Neuronal stem cell (in vitro differentiated cells): ENCODE measurements around the gene RBM22.

Experiments used
- DNase-seq: peaks from one replicate; pipeline ENCODE4 v3.0.0-alpha.2; 2013; ENCODE audit warnings: low spot score
- H2AFZ ChIP-seq: one replicate; pipeline ENCODE4 v1.6.1; 2013; ENCODE audit warnings: mild to moderate bottlenecking, low read length, inconsistent platforms
- H2AK5ac ChIP-seq: 2 replicates; pipeline ENCODE4 v1.6.1; 2013; ENCODE audit warnings: low read depth, mild to moderate bottlenecking, inconsistent platforms, low read length, moderate library complexity, mixed read lengths
- H2BK120ac ChIP-seq: 2 replicates; pipeline ENCODE4 v1.6.1; 2013; ENCODE audit warnings: low read depth, mild to moderate bottlenecking, inconsistent platforms, low read length, moderate library complexity, mixed read lengths
- H2BK12ac ChIP-seq: one replicate; pipeline ENCODE4 v1.6.1; 2013; ENCODE audit warnings: low read length, inconsistent platforms
- H2BK15ac ChIP-seq: 2 replicates; pipeline ENCODE4 v1.6.1; 2013; ENCODE audit warnings: mild to moderate bottlenecking, low read length, inconsistent platforms, mixed read lengths
- H2BK5ac ChIP-seq: one replicate; pipeline ENCODE4 v1.6.1; 2013; ENCODE audit warnings: inconsistent platforms, mild to moderate bottlenecking, low read length, moderate library complexity
- H3K14ac ChIP-seq: one replicate; pipeline ENCODE4 v1.6.1; 2013; ENCODE audit warnings: low read length, inconsistent platforms
- H3K18ac ChIP-seq: 2 replicates; pipeline ENCODE4 v1.6.1; 2013; ENCODE audit warnings: low read length, inconsistent platforms
- H3K23ac ChIP-seq: 2 replicates; pipeline ENCODE4 v1.6.1; 2013; ENCODE audit warnings: low read depth, mild to moderate bottlenecking, mixed read lengths, low read length, inconsistent platforms; ENCODE audit not compliant: poor library complexity
- H3K27ac ChIP-seq: replicated peaks from 3 replicates; pipeline ENCODE4 v1.5.1; 2013; ENCODE audit warnings: low read length, inconsistent platforms
- H3K27me3 ChIP-seq, 3 experiments: 2 replicates each; pipeline ENCODE4 v1.6.1; 2013; ENCODE audit warnings: low read length in 3 of 3, mild to moderate bottlenecking in 2 of 3, inconsistent platforms in 1 of 3, low read depth in 1 of 3, mixed read lengths in 1 of 3, moderate library complexity in 1 of 3; ENCODE audit not compliant: control insufficient read depth in 3 of 3, insufficient read depth in 3 of 3
- H3K36me3 ChIP-seq, 2 donors: replicated peaks in 1 of 2; 2 replicates each; pipeline ENCODE4 v1.6.1; 2013; ENCODE audit warnings: low read length in 2 of 2; ENCODE audit not compliant: control insufficient read depth in 2 of 2, insufficient read depth in 2 of 2
- H3K4ac ChIP-seq: 2 replicates; pipeline ENCODE4 v1.6.1; 2013; ENCODE audit warnings: inconsistent platforms, mild to moderate bottlenecking, low read length, moderate library complexity
- H3K4me1 ChIP-seq, 2 donors: 1 replicate in 1 of 2; 2 replicates in 1 of 2; pipeline ENCODE4 v1.6.1; 2013; ENCODE audit warnings: low read length in 2 of 2, low read depth in 1 of 2; ENCODE audit not compliant: control insufficient read depth in 2 of 2, insufficient read depth in 1 of 2
- H3K4me2 ChIP-seq: one replicate; pipeline ENCODE4 v1.6.1; 2013; ENCODE audit warnings: mild to moderate bottlenecking, low read length, inconsistent platforms; ENCODE audit not compliant: insufficient read depth, poor library complexity, severe bottlenecking
- H3K4me3 ChIP-seq, 2 donors: 2 replicates each; pipeline ENCODE4 v1.5.1; 2013; ENCODE audit warnings: low read length in 2 of 2, mild to moderate bottlenecking in 2 of 2, inconsistent platforms in 1 of 2, moderate library complexity in 1 of 2
- H3K79me1 ChIP-seq: one replicate; pipeline ENCODE4 v1.6.1; 2013; ENCODE audit warnings: low read depth, mild to moderate bottlenecking, inconsistent platforms, low read length, moderate library complexity
- H3K9ac ChIP-seq: one replicate; pipeline ENCODE4 v1.6.1; 2013; ENCODE audit warnings: mild to moderate bottlenecking, low read depth, low read length, inconsistent platforms; ENCODE audit not compliant: poor library complexity
- H3K9me3 ChIP-seq, 2 donors: replicated peaks in 1 of 2; 2 replicates each; pipeline versions ENCODE3 to v1.6.1; 2013; ENCODE audit warnings: low read length in 2 of 2, mild to moderate bottlenecking in 2 of 2, inconsistent platforms in 1 of 2, low read depth in 1 of 2, mixed read lengths in 1 of 2, moderate library complexity in 1 of 2; ENCODE audit not compliant: control insufficient read depth in 2 of 2, insufficient read depth in 1 of 2
- H4K8ac ChIP-seq: one replicate; pipeline ENCODE4 v1.6.1; 2013; ENCODE audit warnings: low read depth, mild to moderate bottlenecking, inconsistent platforms, low read length, moderate library complexity
- H4K91ac ChIP-seq: one replicate; pipeline ENCODE4 v1.6.1; 2013; ENCODE audit warnings: low read length, low read depth, mild to moderate bottlenecking, inconsistent platforms; ENCODE audit not compliant: poor library complexity
- WGBS, 2 donors: extraction: QIAGEN DNeasy Blood & Tissue Kit; methylation state at CpG; one replicate each; pipeline ENCODE4 v1.1.7; 2013; ENCODE audit warnings: missing lambda C conversion rate in 2 of 2, mixed read lengths in 1 of 2; ENCODE audit not compliant: insufficient read length in 2 of 2, insufficient replicate concordance in 1 of 2; ENCODE audit errors: extremely low coverage in 2 of 2; 5-methylcytosine and 5-hydroxymethylcytosine counted together

Gene RBM22

GRCh38 chr5:150642991-150643710 is 57.7 kb downstream of the RBM22 start:
- no peak overlapping the region for H2BK15ac ChIP-seq
- H3K9me3 ChIP-seq, result no peaks in the 10 kb centered on the region
- H4K8ac ChIP-seq, result no peak overlapping the region
- no peak overlapping the region for H3K27ac ChIP-seq
- H2BK12ac ChIP-seq, result no peak overlapping the region
- H3K9ac ChIP-seq, result no peak overlapping the region
- H3K27me3 ChIP-seq, result peaks cover 0 to 16% (median 0%) of the 10 kb centered on the region in 3 experiments
- no peak overlapping the region for H3K23ac ChIP-seq
- H3K14ac ChIP-seq, result no peak overlapping the region
- no peak overlapping the region for H4K91ac ChIP-seq
- no peak overlapping the region for H2BK5ac ChIP-seq
- no CpG with 5 or more reads among the region's 12 CpGs for WGBS, 2 donors
- no peak overlapping the region for H2BK120ac ChIP-seq
- DNase-seq, result no peak
- H2AK5ac ChIP-seq, result peak overlapping the region; percentile 54
- H3K36me3 ChIP-seq, result no peaks in the 10 kb centered on the region
- H3K4me3 ChIP-seq, result no peak overlapping the region
- H2AFZ ChIP-seq, result peak overlapping the region; percentile 58
- peaks cover 29 to 52% of the 10 kb centered on the region in 2 donors for H3K4me1 ChIP-seq
- H3K79me1 ChIP-seq, result no peaks in the 10 kb centered on the region
- no peak overlapping the region for H3K4ac ChIP-seq
- H3K18ac ChIP-seq, result peak overlapping the region; percentile 66
- H3K4me2 ChIP-seq, result no peak overlapping the region

GRCh38 chr5:150642567-150642927 is 58.3 kb downstream of the RBM22 start:
- no peak overlapping the region for H4K91ac ChIP-seq
- H3K14ac ChIP-seq, result no peak overlapping the region
- no peaks in the 10 kb centered on the region for H3K9me3 ChIP-seq
- no peak overlapping the region for H2BK12ac ChIP-seq
- H3K36me3 ChIP-seq, result no peaks in the 10 kb centered on the region
- H3K4ac ChIP-seq, result no peak overlapping the region
- H3K79me1 ChIP-seq, result no peaks in the 10 kb centered on the region
- H3K4me3 ChIP-seq, result no peak overlapping the region
- WGBS, 2 donors, result no CpG with 5 or more reads among the region's 5 CpGs
- peak overlapping the region; percentile 54 for H2AK5ac ChIP-seq
- H2BK120ac ChIP-seq, result no peak overlapping the region
- no peak overlapping the region for H2BK5ac ChIP-seq
- H3K18ac ChIP-seq, result peak overlapping the region; percentile 66
- H3K27me3 ChIP-seq, result peaks cover 0 to 18% (median 0%) of the 10 kb centered on the region in 3 experiments
- H3K23ac ChIP-seq, result no peak overlapping the region
- peak overlapping the region; percentile 58 for H2AFZ ChIP-seq
- no peak overlapping the region for H4K8ac ChIP-seq
- H2BK15ac ChIP-seq, result no peak overlapping the region
- no peak overlapping the region for H3K9ac ChIP-seq
- H3K4me1 ChIP-seq, result peaks cover 32 to 48% of the 10 kb centered on the region in 2 donors
- H3K4me2 ChIP-seq, result no peak overlapping the region
- H3K27ac ChIP-seq, result no peak overlapping the region
- no peak for DNase-seq

DNA sequence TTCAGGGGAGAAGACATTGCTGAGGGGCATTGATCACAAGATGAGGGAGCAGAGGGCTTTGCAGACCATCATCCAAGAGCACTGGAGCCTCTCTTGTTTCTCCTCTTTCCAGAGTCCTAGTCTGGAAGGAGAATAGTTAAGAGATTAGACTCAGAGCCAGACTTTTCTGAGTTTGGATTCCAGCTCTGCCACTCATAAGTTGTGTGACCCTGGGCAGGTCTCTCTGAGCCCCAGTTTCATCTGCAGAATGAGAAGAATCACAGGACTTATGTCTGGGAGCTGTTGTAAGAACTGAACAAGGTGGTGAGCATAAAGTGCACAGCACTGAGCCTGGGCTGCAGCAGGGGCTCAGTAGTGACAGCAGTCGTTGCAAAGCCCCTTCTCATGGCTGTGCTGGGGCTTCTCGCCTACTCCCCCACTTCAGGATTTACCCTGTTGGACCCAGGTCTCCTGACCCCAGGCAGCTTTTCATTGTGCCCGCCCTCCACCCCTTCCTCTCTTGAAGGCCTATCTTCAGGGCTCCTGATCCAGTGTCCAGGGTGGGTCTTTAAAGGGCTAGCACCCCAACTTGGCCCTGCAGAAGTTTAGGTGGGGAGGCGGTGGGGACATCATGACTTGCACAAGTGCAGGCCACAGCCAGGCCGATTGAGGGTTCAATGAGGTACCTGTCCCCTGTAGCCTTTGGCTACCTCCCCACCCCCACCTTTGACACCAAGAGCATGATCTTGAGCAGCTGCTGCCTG is 58.9 kb downstream of the RBM22 start:
- no peak for DNase-seq
- Histone ChIP-seq H3K9me3 (no peaks in the 10 kb centered on the region), H2BK5ac (no peak overlapping the region), H3K79me1 (no peaks in the 10 kb centered on the region), H2AFZ (peak overlapping the region; percentile 58), H3K14ac (no peak overlapping the region), H3K4me2 (no peak overlapping the region), H4K91ac (no peak overlapping the region), H2BK120ac (peak overlapping the region; percentile 69), H4K8ac (no peak overlapping the region), H2BK12ac (peak overlapping the region; percentile 4), H3K27ac (no peak overlapping the region), H3K9ac (no peak overlapping the region), H2BK15ac (no peak overlapping the region), H3K36me3 (no peaks in the 10 kb centered on the region), H3K27me3 (peaks cover 0 to 20% (median 0%) of the 10 kb centered on the region in 3 experiments), H3K23ac (no peak overlapping the region), H3K4me3 (no peak overlapping the region), H3K18ac (peak overlapping the region; percentile 66), H3K4ac (no peak overlapping the region), H2AK5ac (peak overlapping the region; percentile 54), H3K4me1 (peaks cover 35 to 46% of the 10 kb centered on the region in 2 donors)
- no CpG with 5 or more reads among the region's 5 CpGs for WGBS, 2 donors

DNA sequence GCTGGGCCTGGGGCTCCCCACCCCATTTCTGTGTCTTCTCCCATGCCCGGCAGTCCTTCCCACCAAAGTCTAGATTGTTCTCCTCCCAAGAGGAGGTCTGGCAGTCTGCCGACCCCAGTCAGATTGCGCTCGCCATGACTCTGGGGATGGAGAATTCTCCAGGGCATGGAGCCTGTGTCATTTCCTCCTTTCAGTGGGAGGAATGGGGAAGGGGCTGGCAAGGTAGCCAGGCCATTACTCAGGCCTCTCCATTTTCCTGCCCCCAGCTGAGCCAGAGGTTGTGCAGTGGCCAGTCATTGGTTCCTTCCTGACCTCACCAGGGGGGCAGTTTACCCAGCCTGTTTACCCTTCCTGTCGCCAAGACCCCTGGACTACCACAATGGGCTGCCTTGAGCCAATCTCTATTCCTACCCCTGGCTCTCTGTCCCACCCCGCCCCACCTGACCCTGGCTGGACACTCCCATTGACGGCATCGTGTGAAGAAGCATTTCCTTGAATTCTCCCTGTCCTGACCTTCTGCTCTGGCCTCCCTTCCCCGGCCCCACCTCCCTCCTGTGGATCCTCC is 59.8 kb downstream of the RBM22 start:
- no CpG with 5 or more reads among the region's 9 CpGs for WGBS, 2 donors
- H4K8ac ChIP-seq, result no peak overlapping the region
- peak overlapping the region; percentile 11 for H3K14ac ChIP-seq
- H3K4ac ChIP-seq, result no peak overlapping the region
- no peak for DNase-seq
- H3K9ac ChIP-seq, result no peak overlapping the region
- H3K23ac ChIP-seq, result no peak overlapping the region
- peak overlapping the region; percentile 51 for H2BK12ac ChIP-seq
- H3K4me3 ChIP-seq, result no peak overlapping the region
- no peak overlapping the region for H4K91ac ChIP-seq
- peaks cover 35 to 50% of the 10 kb centered on the region in 2 donors for H3K4me1 ChIP-seq
- H3K4me2 ChIP-seq, result no peak overlapping the region
- H3K36me3 ChIP-seq, result no peaks in the 10 kb centered on the region
- H3K18ac ChIP-seq, result peak overlapping the region; percentile 83
- H2BK15ac ChIP-seq, result peak overlapping the region; percentile 8
- no peaks in the 10 kb centered on the region for H3K79me1 ChIP-seq
- no peaks in the 10 kb centered on the region for H3K9me3 ChIP-seq
- H2BK120ac ChIP-seq, result peak overlapping the region; percentile 30
- H2AFZ ChIP-seq, result peak overlapping the region; percentile 84
- H2AK5ac ChIP-seq, result peak overlapping the region; percentile 10
- peak overlapping the region; percentile 5 for H3K27ac ChIP-seq
- no peak overlapping the region for H2BK5ac ChIP-seq
- peaks cover 0 to 20% (median 0%) of the 10 kb centered on the region in 3 experiments for H3K27me3 ChIP-seq
